Measurements from ENCODE around the gene OR2AJ1.

The OR2AJ1 gene, protein sequence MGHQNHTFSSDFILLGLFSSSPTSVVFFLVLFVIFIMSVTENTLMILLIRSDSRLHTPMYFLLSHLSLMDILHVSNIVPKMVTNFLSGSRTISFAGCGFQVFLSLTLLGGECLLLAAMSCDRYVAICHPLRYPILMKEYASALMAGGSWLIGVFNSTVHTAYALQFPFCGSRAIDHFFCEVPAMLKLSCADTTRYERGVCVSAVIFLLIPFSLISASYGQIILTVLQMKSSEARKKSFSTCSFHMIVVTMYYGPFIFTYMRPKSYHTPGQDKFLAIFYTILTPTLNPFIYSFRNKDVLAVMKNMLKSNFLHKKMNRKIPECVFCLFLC

DNA sequence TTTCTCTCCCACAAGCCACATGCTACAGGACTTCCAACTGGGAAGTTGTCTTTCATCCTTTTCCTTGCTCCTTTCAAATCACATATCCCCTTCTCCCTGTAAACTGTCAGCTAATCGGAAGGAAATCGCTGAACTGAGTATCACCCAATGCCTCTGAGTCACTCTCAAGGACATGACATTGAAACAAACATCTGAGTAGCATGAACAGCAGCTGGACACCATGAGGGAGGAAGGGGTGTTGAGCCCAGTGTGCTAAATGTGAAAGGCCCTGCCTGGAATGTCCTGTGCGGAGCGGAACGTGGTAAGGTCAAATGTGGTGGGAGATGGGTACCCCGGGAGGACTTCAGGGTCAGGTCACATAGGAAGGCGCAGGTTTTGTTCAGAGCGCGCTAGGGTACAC is at the start of gene OR2AJ1:
TSS of gene OR2AJ1 (plus strand) at position 22 of the 400 bp plus-strand sequence. CDS start 8,880 bp downstream, outside the sequence.
- Histone ChIP-seq H4K20me1 (ENCODE audit: insufficient read depth, low read length) (no peaks in the 10 kb centered on the region), H3K9me3 (ENCODE audit: insufficient read depth, low read length) (no peaks in the 10 kb centered on the region), H2AFZ (ENCODE audit: low read depth, low read length) (no peak within 1 kb of the TSS), H3K36me3 (replicated peaks; ENCODE audit: low read depth, low read length) (no peaks in the 10 kb centered on the region), H3K27ac (ENCODE audit: low read length) (no peak within 1 kb of the TSS), H3K79me2 (ENCODE audit: low read length) (no peaks in the 10 kb centered on the region), H3K9ac (ENCODE audit: low read length) (no peak within 1 kb of the TSS), H3K4me2 (ENCODE audit: low read length) (no peak within 1 kb of the TSS), H3K27me3 (ENCODE audit: low read depth, low read length) (no peaks in the 10 kb centered on the region), H3K4me3 (ENCODE audit: low read length) (no peak within 1 kb of the TSS), H3K4me1 (ENCODE audit: low read length) (no peaks in the 10 kb centered on the region)
- TF ChIP-seq, protein P1, sequence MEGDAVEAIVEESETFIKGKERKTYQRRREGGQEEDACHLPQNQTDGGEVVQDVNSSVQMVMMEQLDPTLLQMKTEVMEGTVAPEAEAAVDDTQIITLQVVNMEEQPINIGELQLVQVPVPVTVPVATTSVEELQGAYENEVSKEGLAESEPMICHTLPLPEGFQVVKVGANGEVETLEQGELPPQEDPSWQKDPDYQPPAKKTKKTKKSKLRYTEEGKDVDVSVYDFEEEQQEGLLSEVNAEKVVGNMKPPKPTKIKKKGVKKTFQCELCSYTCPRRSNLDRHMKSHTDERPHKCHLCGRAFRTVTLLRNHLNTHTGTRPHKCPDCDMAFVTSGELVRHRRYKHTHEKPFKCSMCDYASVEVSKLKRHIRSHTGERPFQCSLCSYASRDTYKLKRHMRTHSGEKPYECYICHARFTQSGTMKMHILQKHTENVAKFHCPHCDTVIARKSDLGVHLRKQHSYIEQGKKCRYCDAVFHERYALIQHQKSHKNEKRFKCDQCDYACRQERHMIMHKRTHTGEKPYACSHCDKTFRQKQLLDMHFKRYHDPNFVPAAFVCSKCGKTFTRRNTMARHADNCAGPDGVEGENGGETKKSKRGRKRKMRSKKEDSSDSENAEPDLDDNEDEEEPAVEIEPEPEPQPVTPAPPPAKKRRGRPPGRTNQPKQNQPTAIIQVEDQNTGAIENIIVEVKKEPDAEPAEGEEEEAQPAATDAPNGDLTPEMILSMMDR (IDR thresholded peaks at IDR 0.05; ENCODE audit: low read depth, low read length): no peak

DNA sequence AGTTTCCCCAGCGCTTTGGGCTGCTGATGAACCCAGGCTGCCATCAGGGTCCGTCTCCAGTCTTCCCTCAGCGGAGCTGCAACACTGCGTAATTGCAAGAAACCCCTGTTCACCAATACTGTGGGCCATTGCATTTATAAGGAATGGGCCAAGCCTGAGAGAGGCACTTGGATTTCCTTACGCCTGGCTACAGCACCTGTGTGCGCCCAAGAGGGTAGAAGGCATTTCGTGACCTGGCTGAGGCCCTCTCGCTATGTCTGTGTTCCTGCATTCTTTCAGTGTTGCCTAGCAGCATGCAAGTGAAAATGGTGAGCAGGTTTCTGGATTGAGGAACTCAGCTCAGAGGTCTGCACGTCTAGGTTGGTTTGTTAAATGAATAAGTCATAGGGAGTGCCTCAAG is 41.3 kb upstream of the OR2AJ1 start:
- Histone ChIP-seq H4K20me1 (ENCODE audit: insufficient read depth, low read length) (no peaks in the 10 kb centered on the region), H2AFZ (ENCODE audit: low read depth, low read length) (no peak overlapping the region), H3K79me2 (ENCODE audit: low read length) (no peaks in the 10 kb centered on the region), H3K4me2 (ENCODE audit: low read length) (no peak overlapping the region), H3K9ac (ENCODE audit: low read length) (no peak overlapping the region), H3K4me3 (ENCODE audit: low read length) (no peak overlapping the region), H3K9me3 (ENCODE audit: insufficient read depth, low read length) (no peaks in the 10 kb centered on the region), H3K4me1 (ENCODE audit: low read length) (no peaks in the 10 kb centered on the region), H3K27ac (ENCODE audit: low read length) (no peak overlapping the region), H3K36me3 (replicated peaks; ENCODE audit: low read depth, low read length) (no peaks in the 10 kb centered on the region), H3K27me3 (ENCODE audit: low read depth, low read length) (no peaks in the 10 kb centered on the region)
- no peak for TF ChIP-seq EZH2phosphoT487 (IDR thresholded peaks at IDR 0.05; ENCODE audit: low read depth)
- TF ChIP-seq, protein P1 (IDR thresholded peaks at IDR 0.05; ENCODE audit: low read depth, low read length): no peak

DNA sequence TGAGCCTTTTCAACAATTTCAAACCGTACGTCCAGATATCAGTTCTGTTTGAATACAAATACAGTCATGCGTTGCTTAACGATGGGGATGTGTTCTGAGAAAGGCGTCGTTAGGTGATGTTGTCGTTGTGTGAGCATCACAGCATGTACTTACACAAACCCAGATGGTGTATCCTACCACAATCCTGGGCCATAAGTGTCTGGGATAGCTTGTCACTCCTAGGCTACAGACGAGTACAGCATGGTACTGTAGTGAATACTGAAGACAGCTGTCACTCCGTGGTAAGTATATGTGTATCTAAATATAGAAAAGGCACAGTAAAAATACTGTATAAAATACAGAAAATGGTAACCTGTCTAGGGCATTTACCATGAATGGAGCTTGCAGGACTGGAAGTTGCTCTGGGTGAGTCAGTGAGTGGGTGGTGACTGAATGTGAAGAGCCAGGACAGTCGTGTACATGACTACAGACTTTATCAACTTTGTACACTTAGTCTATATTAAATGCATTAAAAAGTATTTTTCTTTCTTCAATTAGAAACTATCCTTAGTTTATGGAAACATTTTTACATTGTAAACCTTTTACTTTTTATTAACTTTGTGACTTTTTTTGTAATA is 39.8 kb upstream of the OR2AJ1 start:
- no peak overlapping the region for H3K4me2 ChIP-seq (ENCODE audit: low read length)
- H3K27me3 ChIP-seq (ENCODE audit: low read depth, low read length): no peaks in the 10 kb centered on the region
- H3K4me1 ChIP-seq (ENCODE audit: low read length): no peaks in the 10 kb centered on the region
- H3K9ac ChIP-seq (ENCODE audit: low read length): no peak overlapping the region
- no peaks in the 10 kb centered on the region for H4K20me1 ChIP-seq (ENCODE audit: insufficient read depth, low read length)
- TF ChIP-seq EZH2phosphoT487 (IDR thresholded peaks at IDR 0.05; ENCODE audit: low read depth): no peak
- TF ChIP-seq, protein P1 (IDR thresholded peaks at IDR 0.05; ENCODE audit: low read depth, low read length): no peak
- H3K4me3 ChIP-seq (ENCODE audit: low read length): no peak overlapping the region
- no peak overlapping the region for H3K27ac ChIP-seq (ENCODE audit: low read length)
- no peaks in the 10 kb centered on the region for H3K9me3 ChIP-seq (ENCODE audit: insufficient read depth, low read length)
- H3K79me2 ChIP-seq (ENCODE audit: low read length): no peaks in the 10 kb centered on the region
- no peaks in the 10 kb centered on the region for H3K36me3 ChIP-seq (replicated peaks; ENCODE audit: low read depth, low read length)
- H2AFZ ChIP-seq (ENCODE audit: low read depth, low read length): no peak overlapping the region

DNA sequence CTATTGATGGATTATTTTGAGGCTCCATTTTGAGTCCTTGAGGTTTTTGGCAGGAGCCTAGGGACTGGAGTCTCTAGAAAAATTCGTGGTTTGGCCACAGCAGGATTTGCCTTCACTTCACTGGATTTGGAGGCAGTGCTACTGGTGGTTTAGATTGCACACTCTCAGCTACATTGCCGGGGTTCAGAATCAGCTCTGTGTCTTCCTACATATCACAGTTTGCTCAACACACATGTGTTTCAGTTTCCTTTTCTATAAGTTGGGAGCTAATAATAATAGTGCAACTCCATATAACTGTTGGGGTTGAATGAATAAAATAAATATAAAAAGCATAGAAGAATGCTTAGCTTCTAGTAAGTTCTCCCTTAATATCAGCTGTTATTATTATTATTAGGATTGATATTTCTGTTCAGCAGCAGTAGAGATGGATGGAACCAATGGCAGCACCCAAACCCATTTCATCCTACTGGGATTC is 29.5 kb upstream of the OR2AJ1 start, which contains the start of gene OR2W3:
TSS of gene OR2W3 (plus strand) at position 425 of the 475 bp plus-strand sequence. CDS start at position 425, 0 bp downstream.
- no peak within 1 kb of the TSS for H2AFZ ChIP-seq (ENCODE audit: low read depth, low read length)
- H3K4me1 ChIP-seq (ENCODE audit: low read length): no peaks in the 10 kb centered on the region
- no peaks in the 10 kb centered on the region for H3K36me3 ChIP-seq (replicated peaks; ENCODE audit: low read depth, low read length)

More for the DNA sequence above, 29.5 kb upstream of the OR2AJ1 start, which contains the start of gene OR2W3:
- Histone ChIP-seq H3K79me2 (ENCODE audit: low read length) (no peaks in the 10 kb centered on the region), H4K20me1 (ENCODE audit: insufficient read depth, low read length) (no peaks in the 10 kb centered on the region), H3K4me3 (ENCODE audit: low read length) (no peak within 1 kb of the TSS), H3K27me3 (ENCODE audit: low read depth, low read length) (no peaks in the 10 kb centered on the region), H3K9ac (ENCODE audit: low read length) (no peak within 1 kb of the TSS), H3K9me3 (ENCODE audit: insufficient read depth, low read length) (no peaks in the 10 kb centered on the region), H3K27ac (ENCODE audit: low read length) (no peak within 1 kb of the TSS), H3K4me2 (ENCODE audit: low read length) (no peak within 1 kb of the TSS)
- TF ChIP-seq, protein P1 (IDR thresholded peaks at IDR 0.05; ENCODE audit: low read depth, low read length): no peak
- no peak for TF ChIP-seq EZH2phosphoT487 (IDR thresholded peaks at IDR 0.05; ENCODE audit: low read depth)

All from OCI-LY3 (cell line).